ENCODE measurements around the gene ZBTB3. TPM values are rescaled to one million over a fixed set of nuclear protein-coding genes. Genes with fewer than 3 reads are reported as not detected.

ZBTB3 gene
- total RNA-seq, 1 experiment from 2014 or later: 82.3 TPM

- DNase-seq (ENCODE audit: low spot score) (peak; percentile 99), ATAC-seq (peak; percentile 74)
- ChIA-PET CTCF (interaction anchor here (0.5 to 4.6 kb wide), 57 partner anchors 9 to 393 kb away, joined by 3 to 121 read pairs (median 6); partner anchors contain the start of genes B3GAT3, BSCL2, C11orf98 and CSKMT), POLR2A (interaction anchor here (0.6 to 3.4 kb wide), 21 partner anchors 16 to 195 kb away, joined by 3 to 25 read pairs (median 5); partner anchors contain the start of genes C11orf98, CSKMT, GNG3 and HNRNPUL2)
- H3K27ac Mint-ChIP-seq: peak within 1 kb of the TSS; percentile 99
- H3K4me1 Mint-ChIP-seq: peaks cover 33% of the 10 kb centered on the region
- H3K9me3 Mint-ChIP-seq: no peaks in the 10 kb centered on the region
- peak within 1 kb of the TSS; percentile 91 for H3K4me3 Mint-ChIP-seq
- H3K27me3 Mint-ChIP-seq (ENCODE audit: low read depth): no peaks in the 10 kb centered on the region; the same call in 1 of the 2 replicates
- peaks cover 36% of the 10 kb centered on the region for H3K36me3 Mint-ChIP-seq
- TF ChIP-seq ZBTB43 (CRISPR knock-in tag; IDR thresholded peaks at IDR 0.05) (peak; percentile 68; the same call in 1 of the 2 replicates), ZNF512 (CRISPR knock-in tag; IDR thresholded peaks at IDR 0.05; ENCODE audit: borderline replicate concordance) (no peak), TEAD1 (CRISPR knock-in tag; IDR thresholded peaks at IDR 0.05) (peak; percentile 93), ZNF423 (CRISPR knock-in tag; IDR thresholded peaks at IDR 0.05) (no peak), NFATC4 (CRISPR knock-in tag; IDR thresholded peaks at IDR 0.05) (0 out of 2 replicates have a peak, but pooled peaks have one; percentile 37), USF2 (CRISPR knock-in tag; IDR thresholded peaks at IDR 0.05) (peak; percentile 66), ZNF263 (CRISPR knock-in tag; IDR thresholded peaks at IDR 0.05; ENCODE audit: low read depth) (peak; percentile 35; the same call in 1 of the 2 replicates), PRRX2 (CRISPR knock-in tag; IDR thresholded peaks at IDR 0.05) (peak; percentile 76), SMAD3 (CRISPR knock-in tag; IDR thresholded peaks at IDR 0.05; ENCODE audit: borderline replicate concordance) (peak; percentile 92), KAT7 (CRISPR knock-in tag; IDR thresholded peaks at IDR 0.05; ENCODE audit: borderline replicate concordance) (peak; percentile 91), MYBL2 (CRISPR knock-in tag; IDR thresholded peaks at IDR 0.05) (peak; percentile 83; the same call in 1 of the 2 replicates), TP53 (CRISPR knock-in tag; IDR thresholded peaks at IDR 0.05) (peak; percentile 94; the same call in 1 of the 2 replicates), TCF7 (CRISPR knock-in tag; IDR thresholded peaks at IDR 0.05; ENCODE audit: low read depth) (peak; percentile 23; the same call in 1 of the 2 replicates), ZMAT4 (CRISPR knock-in tag; IDR thresholded peaks at IDR 0.05) (0 out of 2 replicates have a peak, but pooled peaks have one; percentile 24), RORB (CRISPR knock-in tag; IDR thresholded peaks at IDR 0.05) (no peak), NFE2L1 (CRISPR knock-in tag; IDR thresholded peaks at IDR 0.05) (no peak), ZNF121 (CRISPR knock-in tag; IDR thresholded peaks at IDR 0.05) (peak; percentile 11; the same call in 1 of the 2 replicates), RELA (CRISPR knock-in tag; IDR thresholded peaks at IDR 0.05; ENCODE audit: borderline replicate concordance) (peak; percentile 86; the same call in 1 of the 2 replicates), FOXK1 (CRISPR knock-in tag; IDR thresholded peaks at IDR 0.05) (peak; percentile 97), ZNF416 (CRISPR knock-in tag; IDR thresholded peaks at IDR 0.05) (peak; percentile 59; the same call in 1 of the 2 replicates), IRF1 (CRISPR knock-in tag; IDR thresholded peaks at IDR 0.05) (peak; percentile 92), GTF2I (CRISPR knock-in tag; conservative IDR thresholded peaks at IDR 0.05) (no peak), CBFB (CRISPR knock-in tag; IDR thresholded peaks at IDR 0.05; ENCODE audit: low read depth) (peak; percentile 98), ATF2 (CRISPR knock-in tag; IDR thresholded peaks at IDR 0.05; ENCODE audit: borderline replicate concordance, low read depth) (no peak), ZNF317 (CRISPR knock-in tag; IDR thresholded peaks at IDR 0.05; ENCODE audit: borderline replicate concordance, low read depth) (peak; percentile 60; the same call in 1 of the 2 replicates), GABPB1 (CRISPR knock-in tag; IDR thresholded peaks at IDR 0.05) (peak; percentile 70; the same call in 1 of the 2 replicates), E2F5 (CRISPR knock-in tag; IDR thresholded peaks at IDR 0.05) (peak; percentile 90), SP1 (CRISPR knock-in tag; conservative IDR thresholded peaks at IDR 0.05) (peak; percentile 98)
Observed at GRCh38 chr11:62787005-62787759, 33.2 kb upstream of the ZBTB3 start, which contains the start of gene TMEM179B. TMEM179B (plus strand) TSS chr11:62787402; CDS start chr11:62787432, 30 bp downstream.

All from WTC11 (cell line).